Measurements from ENCODE around the gene GNAZ.

Gene GNAZ

GRCh38 chr22:23082534-23083314 lies 12.4 kb downstream of the GNAZ start:
- FAIRE-seq (no peak), DNase-seq (ENCODE audit: insufficient read length, low spot score) (no peak)
- TF ChIP-seq TAF1 (IDR thresholded peaks at IDR 0.05; ENCODE audit: low read depth, low read length): no peak
- no peak for TF ChIP-seq POLR2A (IDR thresholded peaks at IDR 0.05; ENCODE audit: low read depth, low read length)
- TF ChIP-seq POU2F2 (IDR thresholded peaks at IDR 0.05; ENCODE audit: low read depth, low read length): no peak
- TF ChIP-seq PAX5 (IDR thresholded peaks at IDR 0.05; ENCODE audit: insufficient read depth, low read length, severe bottlenecking): no peak
- TF ChIP-seq SPI1 (IDR thresholded peaks at IDR 0.05; ENCODE audit: low read depth, low read length): no peak
- no peak for TF ChIP-seq POLR2AphosphoS5 (IDR thresholded peaks at IDR 0.05; ENCODE audit: low read depth, low read length)

GRCh38 chr22:23083315-23084021 lies 13.1 kb downstream of the GNAZ start:
- no peak for TF ChIP-seq TAF1 (IDR thresholded peaks at IDR 0.05; ENCODE audit: low read depth, low read length)
- no peak for TF ChIP-seq PAX5 (IDR thresholded peaks at IDR 0.05; ENCODE audit: insufficient read depth, low read length, severe bottlenecking)
- TF ChIP-seq SPI1 (IDR thresholded peaks at IDR 0.05; ENCODE audit: low read depth, low read length): no peak
- TF ChIP-seq POLR2AphosphoS5 (IDR thresholded peaks at IDR 0.05; ENCODE audit: low read depth, low read length): no peak
- TF ChIP-seq POLR2A (IDR thresholded peaks at IDR 0.05; ENCODE audit: low read depth, low read length): no peak
- no peak for TF ChIP-seq POU2F2 (IDR thresholded peaks at IDR 0.05; ENCODE audit: low read depth, low read length)
- FAIRE-seq: no peak
- DNase-seq (ENCODE audit: insufficient read length, low spot score): no peak

- DNase-seq (ENCODE audit: insufficient read length, low spot score): no peak
- FAIRE-seq: no peak
- TF ChIP-seq POU2F2 (IDR thresholded peaks at IDR 0.05; ENCODE audit: low read depth, low read length) (no peak), SPI1 (IDR thresholded peaks at IDR 0.05; ENCODE audit: low read depth, low read length) (no peak), POLR2A (IDR thresholded peaks at IDR 0.05; ENCODE audit: low read depth, low read length) (no peak), POLR2AphosphoS5 (IDR thresholded peaks at IDR 0.05; ENCODE audit: low read depth, low read length) (no peak), TAF1 (IDR thresholded peaks at IDR 0.05; ENCODE audit: low read depth, low read length) (no peak), PAX5 (IDR thresholded peaks at IDR 0.05; ENCODE audit: insufficient read depth, low read length, severe bottlenecking) (no peak)
Observed at GRCh38 chr22:23084453-23085350, 14.4 kb downstream of the GNAZ start.

GRCh38 chr22:23085351-23085671 lies 15.0 kb downstream of the GNAZ start:
- DNase-seq (ENCODE audit: insufficient read length, low spot score) (no peak), FAIRE-seq (no peak)
- TF ChIP-seq TAF1 (IDR thresholded peaks at IDR 0.05; ENCODE audit: low read depth, low read length): no peak
- TF ChIP-seq POLR2AphosphoS5 (IDR thresholded peaks at IDR 0.05; ENCODE audit: low read depth, low read length): no peak
- no peak for TF ChIP-seq PAX5 (IDR thresholded peaks at IDR 0.05; ENCODE audit: insufficient read depth, low read length, severe bottlenecking)
- no peak for TF ChIP-seq SPI1 (IDR thresholded peaks at IDR 0.05; ENCODE audit: low read depth, low read length)
- no peak for TF ChIP-seq POU2F2 (IDR thresholded peaks at IDR 0.05; ENCODE audit: low read depth, low read length)
- no peak for TF ChIP-seq POLR2A (IDR thresholded peaks at IDR 0.05; ENCODE audit: low read depth, low read length)

GRCh38 chr22:23085785-23086184 lies 15.5 kb downstream of the GNAZ start:
- no peak for DNase-seq (ENCODE audit: insufficient read length, low spot score)
- TF ChIP-seq TAF1 (IDR thresholded peaks at IDR 0.05; ENCODE audit: low read depth, low read length) (no peak), PAX5 (IDR thresholded peaks at IDR 0.05; ENCODE audit: insufficient read depth, low read length, severe bottlenecking) (no peak), POLR2A (IDR thresholded peaks at IDR 0.05; ENCODE audit: low read depth, low read length) (no peak), SPI1 (IDR thresholded peaks at IDR 0.05; ENCODE audit: low read depth, low read length) (no peak), POU2F2 (IDR thresholded peaks at IDR 0.05; ENCODE audit: low read depth, low read length) (no peak), POLR2AphosphoS5 (IDR thresholded peaks at IDR 0.05; ENCODE audit: low read depth, low read length) (no peak)
- no peak for FAIRE-seq

GRCh38 chr22:23086263-23086662 lies 15.9 kb downstream of the GNAZ start:
- DNase-seq (ENCODE audit: insufficient read length, low spot score) (no peak), FAIRE-seq (no peak)
- TF ChIP-seq PAX5 (IDR thresholded peaks at IDR 0.05; ENCODE audit: insufficient read depth, low read length, severe bottlenecking): no peak
- TF ChIP-seq SPI1 (IDR thresholded peaks at IDR 0.05; ENCODE audit: low read depth, low read length): no peak
- no peak for TF ChIP-seq POLR2AphosphoS5 (IDR thresholded peaks at IDR 0.05; ENCODE audit: low read depth, low read length)
- TF ChIP-seq POLR2A (IDR thresholded peaks at IDR 0.05; ENCODE audit: low read depth, low read length): no peak
- no peak for TF ChIP-seq TAF1 (IDR thresholded peaks at IDR 0.05; ENCODE audit: low read depth, low read length)
- no peak for TF ChIP-seq POU2F2 (IDR thresholded peaks at IDR 0.05; ENCODE audit: low read depth, low read length)

- no peak for FAIRE-seq
- no peak for DNase-seq (ENCODE audit: insufficient read length, low spot score)
- TF ChIP-seq SPI1 (IDR thresholded peaks at IDR 0.05; ENCODE audit: low read depth, low read length): no peak
- no peak for TF ChIP-seq POLR2AphosphoS5 (IDR thresholded peaks at IDR 0.05; ENCODE audit: low read depth, low read length)
- no peak for TF ChIP-seq POU2F2 (IDR thresholded peaks at IDR 0.05; ENCODE audit: low read depth, low read length)
- TF ChIP-seq TAF1 (IDR thresholded peaks at IDR 0.05; ENCODE audit: low read depth, low read length): no peak
- TF ChIP-seq PAX5 (IDR thresholded peaks at IDR 0.05; ENCODE audit: insufficient read depth, low read length, severe bottlenecking): no peak
- TF ChIP-seq POLR2A (IDR thresholded peaks at IDR 0.05; ENCODE audit: low read depth, low read length): no peak
Observed at GRCh38 chr22:23086787-23087186, 16.5 kb downstream of the GNAZ start.

- no peak for FAIRE-seq
- no peak for DNase-seq (ENCODE audit: insufficient read length, low spot score)
- TF ChIP-seq PAX5 (IDR thresholded peaks at IDR 0.05; ENCODE audit: insufficient read depth, low read length, severe bottlenecking): no peak
- TF ChIP-seq POLR2AphosphoS5 (IDR thresholded peaks at IDR 0.05; ENCODE audit: low read depth, low read length): no peak
- no peak for TF ChIP-seq POLR2A (IDR thresholded peaks at IDR 0.05; ENCODE audit: low read depth, low read length)
- TF ChIP-seq TAF1 (IDR thresholded peaks at IDR 0.05; ENCODE audit: low read depth, low read length): no peak
- TF ChIP-seq POU2F2 (IDR thresholded peaks at IDR 0.05; ENCODE audit: low read depth, low read length): no peak
- no peak for TF ChIP-seq SPI1 (IDR thresholded peaks at IDR 0.05; ENCODE audit: low read depth, low read length)
Observed at GRCh38 chr22:23088199-23088604, 17.9 kb downstream of the GNAZ start.

All from GM12891 (cell line).